ENCODE data around the gene LHFPL3.

The LHFPL3 gene

GRCh38 chr7:104767113-104767512 is 438.7 kb downstream of the LHFPL3 start:
- no peak overlapping the region for H3K27ac ChIP-seq
- no peak for DNase-seq
- H3K36me3 ChIP-seq: no peaks in the 10 kb centered on the region
- TF ChIP-seq, protein P1, sequence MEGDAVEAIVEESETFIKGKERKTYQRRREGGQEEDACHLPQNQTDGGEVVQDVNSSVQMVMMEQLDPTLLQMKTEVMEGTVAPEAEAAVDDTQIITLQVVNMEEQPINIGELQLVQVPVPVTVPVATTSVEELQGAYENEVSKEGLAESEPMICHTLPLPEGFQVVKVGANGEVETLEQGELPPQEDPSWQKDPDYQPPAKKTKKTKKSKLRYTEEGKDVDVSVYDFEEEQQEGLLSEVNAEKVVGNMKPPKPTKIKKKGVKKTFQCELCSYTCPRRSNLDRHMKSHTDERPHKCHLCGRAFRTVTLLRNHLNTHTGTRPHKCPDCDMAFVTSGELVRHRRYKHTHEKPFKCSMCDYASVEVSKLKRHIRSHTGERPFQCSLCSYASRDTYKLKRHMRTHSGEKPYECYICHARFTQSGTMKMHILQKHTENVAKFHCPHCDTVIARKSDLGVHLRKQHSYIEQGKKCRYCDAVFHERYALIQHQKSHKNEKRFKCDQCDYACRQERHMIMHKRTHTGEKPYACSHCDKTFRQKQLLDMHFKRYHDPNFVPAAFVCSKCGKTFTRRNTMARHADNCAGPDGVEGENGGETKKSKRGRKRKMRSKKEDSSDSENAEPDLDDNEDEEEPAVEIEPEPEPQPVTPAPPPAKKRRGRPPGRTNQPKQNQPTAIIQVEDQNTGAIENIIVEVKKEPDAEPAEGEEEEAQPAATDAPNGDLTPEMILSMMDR (IDR thresholded peaks at IDR 0.05; ENCODE audit: low read depth, low read length): no peak
- no peaks in the 10 kb centered on the region for H3K9me3 ChIP-seq (ENCODE audit: severe bottlenecking)
- no peak overlapping the region for H3K4me3 ChIP-seq (ENCODE audit: low read depth, low read length)
- no peaks in the 10 kb centered on the region for H3K27me3 ChIP-seq (ENCODE audit: insufficient read depth, low read depth, severe bottlenecking)

DNA sequence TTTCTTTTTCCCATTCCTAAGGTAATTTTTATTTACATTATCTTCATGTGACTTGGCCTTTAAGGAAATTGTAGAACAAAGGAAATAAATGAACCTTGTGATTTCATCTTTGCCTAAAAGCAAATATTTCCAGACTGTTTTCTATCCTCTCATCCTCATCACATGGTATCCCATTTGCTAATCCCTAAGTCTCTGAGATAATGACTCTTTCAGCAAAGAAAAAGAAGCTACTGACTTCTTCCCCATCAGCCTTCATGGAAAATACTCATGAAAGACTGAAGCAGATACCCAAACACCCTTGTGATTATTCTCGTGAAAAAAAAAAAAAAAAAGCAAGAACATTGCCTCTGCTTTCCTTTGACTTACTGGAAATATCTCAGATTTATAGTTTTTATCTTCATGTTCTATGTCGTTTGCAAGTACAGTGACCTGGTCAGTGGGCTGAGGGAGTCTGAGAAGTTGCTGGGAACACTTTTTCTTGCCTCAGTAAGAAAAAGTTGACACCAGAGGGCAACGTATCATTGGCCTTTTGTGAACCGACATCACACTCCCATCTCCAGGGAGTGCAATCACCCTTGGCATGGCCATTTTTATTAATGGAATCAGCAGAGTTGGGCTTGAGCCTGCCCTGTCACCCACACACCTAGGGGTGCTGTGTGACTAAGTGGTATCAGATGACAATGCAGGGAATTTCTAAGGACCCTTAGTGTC is 439.6 kb downstream of the LHFPL3 start:
- Histone ChIP-seq H3K27ac (no peak overlapping the region), H3K36me3 (no peaks in the 10 kb centered on the region), H3K9me3 (ENCODE audit: severe bottlenecking) (no peaks in the 10 kb centered on the region), H3K4me3 (ENCODE audit: low read depth, low read length) (no peak overlapping the region), H3K27me3 (ENCODE audit: insufficient read depth, low read depth, severe bottlenecking) (no peaks in the 10 kb centered on the region)
- no peak for DNase-seq
- TF ChIP-seq, protein P1 (IDR thresholded peaks at IDR 0.05; ENCODE audit: low read depth, low read length): peak; percentile 17; the same call in 1 of the 2 replicates

GRCh38 chr7:104772405-104773345 is 444.3 kb downstream of the LHFPL3 start:
- DNase-seq: no peak
- Histone ChIP-seq H3K4me3 (ENCODE audit: low read depth, low read length) (no peak overlapping the region), H3K9me3 (ENCODE audit: severe bottlenecking) (no peaks in the 10 kb centered on the region), H3K27ac (no peak overlapping the region), H3K36me3 (no peaks in the 10 kb centered on the region), H3K27me3 (ENCODE audit: insufficient read depth, low read depth, severe bottlenecking) (no peaks in the 10 kb centered on the region)
- TF ChIP-seq, protein P1 (IDR thresholded peaks at IDR 0.05; ENCODE audit: low read depth, low read length): no peak

DNA sequence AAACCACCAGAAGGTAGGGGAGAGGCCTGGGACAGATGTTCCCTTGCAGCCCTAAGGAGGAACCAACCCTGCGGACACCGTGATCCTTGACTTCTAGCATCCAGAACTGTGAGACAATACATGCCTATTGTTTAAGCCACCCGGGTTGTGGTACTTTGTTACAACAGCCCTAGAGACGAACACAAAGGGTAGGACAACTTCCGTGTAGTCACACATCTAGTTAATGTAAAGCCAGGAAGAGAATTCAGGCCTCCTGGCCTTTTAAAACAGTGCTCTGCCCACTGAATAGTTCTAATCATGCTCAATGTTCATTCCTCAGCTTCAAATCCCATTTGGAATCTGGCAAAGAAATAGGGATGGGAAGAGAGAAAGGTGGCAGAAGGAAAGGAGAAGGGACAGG is 445.4 kb downstream of the LHFPL3 start:
- H3K27me3 ChIP-seq (ENCODE audit: insufficient read depth, low read depth, severe bottlenecking): no peaks in the 10 kb centered on the region

GRCh38 chr7:104775531-104775930 is 447.1 kb downstream of the LHFPL3 start:
- H3K27me3 ChIP-seq (ENCODE audit: insufficient read depth, low read depth, severe bottlenecking): no peaks in the 10 kb centered on the region
- no peak for DNase-seq
- H3K9me3 ChIP-seq (ENCODE audit: severe bottlenecking): no peaks in the 10 kb centered on the region
- H3K36me3 ChIP-seq: no peaks in the 10 kb centered on the region
- H3K4me3 ChIP-seq (ENCODE audit: low read depth, low read length): no peak overlapping the region
- TF ChIP-seq, protein P1 (IDR thresholded peaks at IDR 0.05; ENCODE audit: low read depth, low read length): no peak
- H3K27ac ChIP-seq: no peak overlapping the region

More for the DNA sequence above, 445.4 kb downstream of the LHFPL3 start:
- Histone ChIP-seq H3K36me3 (no peaks in the 10 kb centered on the region), H3K27ac (no peak overlapping the region), H3K4me3 (ENCODE audit: low read depth, low read length) (no peak overlapping the region), H3K9me3 (ENCODE audit: severe bottlenecking) (no peaks in the 10 kb centered on the region)
- TF ChIP-seq, protein P1 (IDR thresholded peaks at IDR 0.05; ENCODE audit: low read depth, low read length): no peak
- DNase-seq: no peak
